Stimulated activated CD8-positive, alpha-beta memory T cell treated with anti-CD3 and anti-CD28 coated beads, Interleukin-15, amount 100 ng/mL, for 24 hours (primary cell): Measurements from ENCODE around the gene SELP.

ENCODE experiments used
- DNase-seq: peaks from one replicate; pipeline ENCODE4 v3.0.0-alpha.2; 2020; ENCODE audit warnings: low read depth

Gene SELP

GRCh38 chr1:169620565-169620964 is 9.4 kb downstream of the SELP start:
- DNase-seq, result no peak

DNA sequence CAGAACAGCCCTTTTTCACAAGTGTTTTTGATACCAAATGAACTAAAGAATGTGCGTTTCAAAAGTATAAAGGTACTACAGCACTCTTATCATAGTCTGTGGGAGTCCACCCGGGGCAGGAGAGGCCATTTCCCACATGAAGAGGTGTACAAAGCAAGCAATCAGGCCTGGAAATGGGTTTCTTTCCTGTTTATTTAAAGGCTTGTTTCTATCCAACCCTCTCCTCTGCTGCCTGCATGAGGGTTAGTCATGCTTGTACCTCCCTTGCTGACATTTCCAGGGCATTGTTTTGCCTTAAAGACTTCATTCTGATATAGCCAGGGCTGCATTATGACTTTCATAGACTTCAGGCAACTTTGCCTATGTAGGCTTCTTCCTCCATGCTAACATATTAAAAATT is 11.6 kb downstream of the SELP start:
- no peak for DNase-seq

DNA sequence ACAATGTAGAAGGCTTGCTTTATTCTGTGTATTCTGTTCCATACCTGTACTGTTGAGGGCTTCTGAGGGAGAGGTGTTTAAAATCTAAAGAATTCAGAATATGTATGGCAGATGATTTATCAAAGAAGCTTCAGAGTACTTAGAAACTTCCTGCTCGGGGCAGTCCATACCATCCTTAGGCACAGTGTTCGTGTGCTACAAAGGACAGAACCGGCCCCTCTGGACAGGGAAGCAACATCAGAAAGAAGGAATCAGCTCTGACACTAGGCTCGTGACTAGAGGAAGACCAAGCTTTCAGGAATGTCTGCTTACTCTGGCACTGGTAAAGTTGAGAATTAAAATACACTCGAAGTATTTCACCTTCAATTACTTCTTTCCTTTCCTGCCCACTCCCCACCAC is 14.1 kb downstream of the SELP start:
- DNase-seq, result no peak

- DNase-seq, result no peak
Measured at GRCh38 chr1:169610858-169611257, 19.1 kb downstream of the SELP start.

DNA sequence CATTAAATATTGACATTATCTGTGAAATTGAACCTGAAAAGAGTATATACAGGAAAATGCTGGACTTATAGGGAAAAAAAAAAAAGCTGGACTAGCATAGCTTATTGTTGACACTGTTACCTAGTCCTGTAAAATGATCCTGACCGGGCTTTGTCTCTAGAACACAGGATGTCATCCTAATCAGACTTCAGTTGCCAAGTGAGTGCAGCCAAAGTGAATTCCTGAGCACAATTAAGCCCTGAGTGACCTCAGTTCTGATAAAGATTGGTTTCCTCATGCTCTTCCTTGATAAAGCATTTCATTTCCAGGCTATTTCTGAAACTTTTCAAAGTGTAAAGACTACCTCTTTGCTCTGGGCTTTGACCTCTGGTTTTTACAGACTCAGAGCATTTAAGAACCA is 19.8 kb downstream of the SELP start:
- DNase-seq, result no peak

DNA sequence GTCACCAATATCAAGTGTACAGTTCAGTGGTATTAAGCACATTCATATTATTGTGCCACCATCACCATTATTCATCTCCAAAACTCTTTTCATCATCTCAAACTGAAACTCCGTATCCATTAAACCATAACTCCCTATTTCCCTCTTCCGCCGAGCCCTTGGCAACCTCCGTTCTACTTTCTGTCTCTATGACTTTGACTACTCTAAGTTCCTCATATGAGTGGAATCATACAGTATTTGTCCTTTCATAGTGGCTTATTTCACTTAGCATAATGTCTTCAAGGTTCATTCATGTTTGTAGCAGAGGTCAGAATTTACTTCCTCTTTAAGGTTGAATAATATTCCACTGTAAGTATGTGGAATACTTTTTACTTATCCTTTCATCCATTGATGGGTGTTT is 21.7 kb downstream of the SELP start:
- DNase-seq, result no peak

DNA sequence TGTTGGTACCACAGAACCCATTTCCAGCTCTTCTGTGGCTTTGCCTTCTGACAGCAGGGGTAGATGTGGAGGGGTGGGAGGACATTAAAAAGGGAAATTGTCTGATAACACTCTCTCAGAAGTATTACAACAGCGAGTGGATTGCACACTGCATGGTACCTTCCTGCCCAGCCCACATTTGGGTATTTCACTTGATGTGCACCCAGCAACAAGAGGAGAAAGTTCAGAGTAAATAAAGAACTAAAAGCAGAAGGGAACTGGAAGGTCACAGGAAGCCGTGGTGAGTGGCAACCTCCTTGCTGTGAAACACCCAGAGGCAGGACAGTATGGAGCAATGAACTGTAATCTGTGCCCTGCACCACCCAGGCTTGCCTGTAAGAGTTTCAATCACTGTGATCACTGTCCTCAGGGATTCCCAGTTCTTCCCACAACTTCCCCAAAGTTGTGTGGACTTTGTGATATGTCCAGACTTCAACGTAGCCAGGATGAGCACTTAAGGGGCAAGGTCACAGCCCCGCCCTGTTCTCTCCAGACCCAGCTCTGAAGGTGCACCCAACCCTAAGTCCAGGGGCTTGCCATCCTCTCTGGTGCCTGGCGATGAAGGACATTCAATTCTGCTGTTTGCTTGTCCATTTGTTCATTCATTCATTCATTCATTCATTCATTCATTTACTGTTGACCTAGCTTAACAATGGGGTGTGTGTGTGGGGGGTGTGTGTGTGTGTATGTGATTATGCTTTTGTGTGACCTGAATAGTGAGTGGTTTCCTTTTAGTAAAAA is 25.0 kb downstream of the SELP start:
- DNase-seq, result no peak

DNA sequence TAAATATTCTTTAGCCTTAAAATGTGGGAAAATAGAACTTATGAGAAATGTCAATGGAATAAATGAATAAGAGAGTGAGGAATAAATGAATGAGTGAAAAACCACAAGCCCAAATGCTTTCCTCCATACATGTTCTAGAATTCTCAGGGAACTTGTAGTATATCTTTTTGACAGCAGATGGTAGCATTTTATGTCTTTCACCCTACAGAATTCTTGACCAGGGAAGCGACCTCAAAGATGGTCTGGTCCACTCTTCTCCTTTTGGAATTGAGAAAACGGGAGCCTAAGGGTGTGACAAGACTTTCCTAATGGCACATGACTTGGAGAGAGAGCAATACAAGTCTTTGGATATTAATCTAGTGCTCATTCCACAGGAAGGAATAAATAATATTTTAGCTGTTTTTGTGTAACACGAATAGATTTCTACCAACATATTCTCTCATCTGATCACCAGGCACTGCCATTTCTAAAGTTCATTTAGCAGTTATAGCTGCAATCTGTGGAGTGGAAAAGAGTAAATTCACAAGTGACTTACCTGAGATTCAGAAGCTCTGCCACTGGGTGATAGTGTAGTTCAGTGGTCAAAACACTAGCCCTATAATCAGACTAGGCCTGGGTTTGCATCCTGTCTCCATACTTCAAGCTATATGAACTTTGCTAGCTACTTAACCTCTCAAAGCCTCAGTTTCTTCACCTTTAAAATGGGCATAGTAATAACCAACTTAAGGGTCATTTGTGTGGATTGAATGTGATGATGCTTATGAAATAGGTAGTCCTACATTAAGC is 28.6 kb downstream of the SELP start:
- no peak for DNase-seq

DNA sequence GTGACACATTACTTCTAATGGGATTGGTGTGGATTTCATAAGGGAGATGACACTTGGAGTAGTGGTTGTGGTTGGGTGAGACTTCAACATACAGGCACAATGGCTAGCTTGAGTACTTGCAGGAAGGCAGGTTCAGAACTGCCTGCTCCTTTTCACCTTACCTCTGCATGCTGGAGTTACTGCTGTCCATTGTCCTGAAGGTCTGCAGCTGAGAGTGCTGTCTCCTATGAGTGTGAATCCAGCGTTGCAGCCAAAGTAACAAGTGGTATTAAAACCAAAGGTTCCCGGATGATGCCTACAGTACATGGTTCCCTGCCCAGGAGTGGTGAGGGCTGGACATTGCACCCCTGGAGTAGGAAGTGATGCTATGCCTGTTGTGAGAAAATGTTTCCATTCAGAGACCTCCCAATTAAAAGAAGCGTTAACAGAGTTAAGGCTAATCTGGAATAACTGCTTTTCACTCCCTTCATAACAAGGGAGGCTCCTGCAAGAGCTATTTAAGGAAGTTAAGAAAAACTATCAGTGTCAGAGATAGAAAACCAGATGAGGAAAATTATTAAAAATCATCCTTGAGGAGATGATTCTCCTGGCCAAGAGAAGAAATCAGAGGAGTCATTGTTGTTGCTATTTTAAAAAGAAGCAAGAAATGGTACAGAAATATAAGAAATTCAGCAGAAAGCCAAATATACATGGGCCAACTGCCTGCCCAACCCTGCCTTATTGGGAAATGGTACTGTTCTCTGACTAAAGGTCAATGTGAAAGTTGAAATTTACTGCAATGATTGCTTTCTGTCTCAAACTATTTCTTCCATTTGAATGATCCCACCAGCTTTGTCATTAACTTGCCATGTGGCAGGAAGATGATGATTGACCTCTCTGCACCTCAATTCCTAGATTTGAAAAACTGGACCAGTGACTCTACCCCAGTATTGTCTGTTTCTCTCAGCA is 33.9 kb downstream of the SELP start:
- DNase-seq, result no peak

GRCh38 chr1:169594391-169594790 is 35.5 kb downstream of the SELP start:
- DNase-seq, result no peak

GRCh38 chr1:169590932-169591331 is 39.0 kb downstream of the SELP start:
- DNase-seq, result no peak

DNA sequence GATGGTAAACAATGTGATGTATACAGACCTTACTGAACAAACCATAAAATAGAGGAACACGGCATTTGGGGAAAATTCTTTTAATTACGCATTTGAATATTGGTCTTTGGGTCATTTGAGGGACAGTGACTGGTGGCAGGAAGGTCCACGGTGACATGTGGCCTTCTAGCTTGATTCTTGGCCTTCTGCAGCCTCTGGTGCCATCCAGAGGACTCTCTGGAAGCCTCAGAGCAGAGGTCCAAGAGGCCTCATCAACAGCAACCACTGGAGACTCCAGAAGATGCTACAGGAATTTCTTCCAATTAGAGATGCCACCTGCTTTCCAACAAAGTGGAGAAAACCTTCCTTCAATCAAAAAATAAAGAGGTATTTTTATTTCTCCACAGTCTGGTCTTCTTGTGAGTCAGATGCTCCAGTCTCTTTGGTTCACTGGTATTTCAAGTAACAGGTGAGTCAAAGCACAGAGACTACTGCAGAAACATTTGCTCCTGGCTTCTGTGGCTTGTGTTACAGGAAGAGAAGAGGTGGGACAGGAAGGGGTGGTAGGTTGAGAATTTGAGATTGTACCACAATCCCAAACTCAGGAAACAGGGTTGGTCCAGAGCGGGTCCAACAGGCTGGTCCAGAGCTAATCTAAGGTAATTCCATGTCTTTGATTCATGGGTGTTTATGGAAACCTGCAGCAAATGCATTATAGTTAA is 41.0 kb downstream of the SELP start:
- no peak for DNase-seq

DNA sequence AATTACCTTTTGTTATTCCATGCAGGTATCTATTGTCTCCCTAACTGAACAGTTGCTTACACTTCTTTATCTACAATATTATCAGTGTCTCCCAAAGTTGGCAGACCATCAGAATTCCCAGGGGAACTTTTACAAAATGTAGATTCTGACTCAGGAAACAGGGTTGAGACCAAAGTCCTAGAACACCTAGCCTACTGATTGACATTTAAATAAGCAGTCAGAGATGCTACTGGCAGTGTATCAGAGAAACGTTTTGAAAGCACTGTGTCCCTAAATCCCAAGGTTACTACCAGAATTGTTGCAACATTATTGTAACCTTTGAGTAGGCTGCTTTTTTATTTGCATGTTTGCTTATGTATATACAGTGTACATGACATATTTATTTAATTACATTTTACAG is 41.8 kb downstream of the SELP start:
- DNase-seq, result no peak

- peak; percentile 41 for DNase-seq
Measured at GRCh38 chr1:169586395-169587255, 43.3 kb downstream of the SELP start, which contains the start of gene F5. Gene F5, minus strand, starts transcription at chr1:169586481. Its CDS starts 95 bp downstream, at chr1:169586386.

GRCh38 chr1:169586067-169586394 is 43.9 kb downstream of the SELP start:
- DNase-seq, result no peak

DNA sequence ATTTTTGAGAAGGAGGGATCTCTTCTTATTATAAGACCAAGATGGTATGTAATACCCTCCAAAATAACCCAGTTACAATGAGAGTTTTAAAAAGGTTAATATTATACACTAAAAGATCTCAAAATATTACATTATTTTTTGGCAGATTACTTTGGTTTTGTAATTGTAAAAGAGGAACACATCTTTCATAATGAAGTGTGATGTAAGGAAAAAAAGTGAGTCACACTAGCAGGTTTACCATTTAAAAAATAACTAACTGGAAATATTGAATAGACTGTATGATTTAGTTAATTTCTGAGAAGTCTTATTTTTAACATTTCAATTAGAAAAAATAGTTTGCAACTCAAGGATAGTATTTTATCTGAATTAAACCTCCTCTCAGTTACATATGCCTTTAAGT is 44.7 kb downstream of the SELP start:
- DNase-seq, result no peak

- no peak for DNase-seq
Measured at GRCh38 chr1:169584483-169585144, 45.3 kb downstream of the SELP start.

DNA sequence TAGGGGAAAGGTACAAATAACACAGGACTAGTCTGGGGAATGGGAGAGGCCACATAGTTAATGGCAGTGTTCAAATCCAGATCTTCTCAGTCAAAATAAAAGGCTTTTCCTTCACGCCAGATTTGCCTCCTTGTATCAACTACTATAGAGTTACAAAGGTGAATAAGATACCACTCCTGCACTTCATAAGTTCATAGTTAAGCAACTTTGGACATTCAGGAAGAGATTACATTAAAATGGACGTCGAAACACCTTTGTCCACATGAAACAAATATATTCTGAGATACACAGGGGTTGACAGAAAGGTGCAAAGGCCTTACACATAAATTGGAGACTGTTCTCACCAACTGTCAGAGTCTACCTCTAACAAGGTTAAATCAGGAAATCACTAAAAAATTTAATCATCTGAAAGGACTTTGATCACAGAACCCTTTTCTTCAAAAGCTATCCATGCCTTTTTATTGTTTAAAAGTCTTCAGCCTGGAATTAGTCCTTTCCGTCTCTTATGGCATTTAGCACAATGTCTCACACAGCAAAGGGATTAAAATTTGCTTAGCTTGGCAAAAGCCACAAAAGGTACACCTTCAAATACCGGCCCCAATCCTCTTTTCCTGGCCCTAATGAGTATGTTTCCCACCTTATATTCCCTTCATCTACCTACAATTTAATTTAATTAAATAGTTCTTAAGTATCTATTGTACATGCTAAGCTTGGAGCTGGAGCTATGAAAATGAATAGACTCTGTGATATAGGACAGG is 51.8 kb downstream of the SELP start:
- no peak for DNase-seq

DNA sequence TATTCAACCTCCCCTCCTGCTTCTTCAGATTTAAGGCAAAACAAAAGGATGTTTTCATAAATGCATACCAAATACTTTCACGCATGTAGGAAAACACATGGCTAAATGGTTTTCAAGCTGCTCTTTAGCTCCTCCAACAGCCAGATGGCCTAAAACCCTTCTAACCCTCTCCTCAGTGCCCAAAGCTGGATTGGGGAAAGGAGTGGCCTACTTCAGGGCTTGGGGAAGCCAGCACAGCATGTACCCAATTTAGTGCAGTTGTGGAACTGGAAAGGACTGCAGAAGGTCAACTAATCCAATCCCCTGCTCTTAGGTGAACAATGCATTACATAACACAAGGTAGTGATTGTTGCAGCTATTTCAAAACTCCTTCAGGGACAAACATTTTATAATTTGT is 53.0 kb downstream of the SELP start:
- no peak for DNase-seq
